Measurements from ENCODE around the gene PLEKHO2.

Gene PLEKHO2

GRCh38 chr15:64895285-64896065, 53.8 kb downstream of the PLEKHO2 start:
- no peak for DNase-seq

- no peak for DNase-seq
Observed at GRCh38 chr15:64896371-64897069, 54.8 kb downstream of the PLEKHO2 start.

DNA sequence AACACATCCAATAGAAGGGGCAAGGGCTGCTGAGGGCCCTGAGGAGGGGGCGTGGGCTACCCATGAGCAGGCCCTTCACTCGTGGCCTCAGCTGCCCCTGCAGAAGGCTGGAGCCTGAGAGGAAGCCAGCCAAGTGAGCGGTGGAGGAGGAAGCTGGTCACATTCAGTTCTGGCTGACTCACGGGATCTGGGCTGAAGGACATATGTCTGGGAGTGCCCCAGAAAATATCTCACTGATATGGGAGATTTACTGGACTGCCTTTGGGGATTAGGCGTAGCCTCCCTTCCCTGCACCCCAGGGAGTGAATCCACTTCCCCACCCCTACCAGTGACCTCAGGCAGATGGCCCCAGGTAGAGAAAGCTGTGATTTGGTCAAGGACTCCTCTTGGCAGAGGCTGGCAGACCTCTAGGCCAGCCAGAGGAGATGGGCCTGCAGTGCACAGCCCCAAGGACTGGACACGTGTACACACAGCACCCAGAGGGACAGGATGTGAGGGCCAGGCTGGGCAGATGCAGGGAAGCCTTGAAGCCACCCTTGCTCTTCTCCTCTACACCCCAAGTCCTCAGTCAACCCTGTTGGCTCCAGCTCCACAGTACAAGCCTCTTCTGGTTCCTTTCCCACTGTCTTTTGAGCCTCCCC, 55.8 kb downstream of the PLEKHO2 start:
- no peak for DNase-seq

DNA sequence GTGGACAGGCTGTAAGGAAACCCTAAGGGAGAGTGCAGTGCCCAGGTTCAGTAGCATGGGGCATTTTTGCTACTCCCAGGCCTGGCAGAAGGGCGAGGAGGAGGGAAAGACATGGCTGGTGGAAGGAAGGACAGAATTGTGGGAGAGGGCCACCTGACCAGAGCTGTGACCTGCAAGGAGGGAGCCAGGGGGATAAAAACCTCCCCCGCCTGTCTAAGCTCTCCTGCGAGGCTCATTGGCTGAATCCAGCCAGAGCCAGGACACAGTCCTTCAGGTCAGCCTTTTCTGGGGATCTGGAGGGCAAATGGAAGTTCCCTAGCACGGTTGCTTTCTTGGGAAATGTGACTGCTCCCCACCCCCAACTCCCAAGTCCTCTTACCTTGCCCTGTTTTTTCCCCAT, 56.7 kb downstream of the PLEKHO2 start:
- DNase-seq = no peak

- no peak for DNase-seq
Observed at GRCh38 chr15:64901141-64901540, 59.4 kb downstream of the PLEKHO2 start.

GRCh38 chr15:64901914-64902313, 60.2 kb downstream of the PLEKHO2 start:
- DNase-seq = no peak

GRCh38 chr15:64902863-64903262, 61.1 kb downstream of the PLEKHO2 start:
- no peak for DNase-seq

DNA sequence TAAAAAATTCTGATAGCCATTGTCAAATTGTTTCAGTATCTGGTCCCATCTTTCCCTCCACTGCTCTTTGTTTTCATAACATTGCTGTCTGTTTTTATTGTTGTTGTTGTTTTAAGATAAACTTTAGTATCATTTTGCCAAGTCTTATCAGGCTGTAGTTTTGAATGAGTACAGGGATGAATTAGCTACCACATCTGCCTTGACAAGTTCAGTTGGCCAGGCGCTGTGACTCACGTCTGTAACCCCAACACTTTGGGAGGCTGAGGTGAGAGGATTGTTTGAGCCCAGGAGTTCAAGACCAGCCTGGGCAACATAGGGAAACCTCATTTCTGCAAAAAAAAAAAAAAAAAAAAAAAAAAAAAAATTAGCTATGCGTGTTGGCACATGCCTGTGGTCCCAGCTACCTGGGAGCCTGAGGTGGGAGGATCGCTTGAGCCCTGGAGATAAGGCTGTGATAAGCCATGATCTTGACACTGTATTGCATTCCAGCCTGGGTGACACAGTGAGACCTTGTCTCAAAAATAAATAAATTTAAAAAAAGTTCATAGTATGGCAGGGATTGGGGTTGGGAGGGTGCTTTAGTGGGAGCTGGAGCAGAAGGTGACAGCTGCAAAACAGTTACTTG, 61.7 kb downstream of the PLEKHO2 start:
- DNase-seq = no peak

- no peak for DNase-seq
Observed at GRCh38 chr15:64904189-64904588, 62.5 kb downstream of the PLEKHO2 start.

GRCh38 chr15:64905119-64905831, 63.6 kb downstream of the PLEKHO2 start:
- DNase-seq = no peak

- no peak for DNase-seq
Observed at GRCh38 chr15:64905941-64906340, 64.2 kb downstream of the PLEKHO2 start.

- DNase-seq = no peak
Observed at GRCh38 chr15:64906402-64906801, 64.7 kb downstream of the PLEKHO2 start.

DNA sequence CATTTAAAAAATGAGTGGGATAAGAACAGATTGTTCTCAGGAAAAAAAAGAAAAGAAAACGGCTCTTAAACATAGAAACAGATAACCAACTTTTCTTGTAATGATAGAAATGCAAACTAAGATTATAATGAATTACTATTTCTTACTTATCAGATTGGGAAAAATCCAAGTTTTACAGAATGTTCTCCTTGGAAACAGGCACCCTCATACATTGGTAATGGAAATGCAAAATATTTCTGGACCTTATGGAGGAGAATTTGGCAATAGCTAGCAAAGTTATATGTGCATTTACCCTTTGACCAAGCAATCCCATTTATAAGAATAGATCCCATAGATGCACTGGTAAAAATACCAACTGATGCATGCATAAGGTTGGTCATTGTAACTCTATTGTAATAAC, 66.3 kb downstream of the PLEKHO2 start:
- no peak for DNase-seq

DNA sequence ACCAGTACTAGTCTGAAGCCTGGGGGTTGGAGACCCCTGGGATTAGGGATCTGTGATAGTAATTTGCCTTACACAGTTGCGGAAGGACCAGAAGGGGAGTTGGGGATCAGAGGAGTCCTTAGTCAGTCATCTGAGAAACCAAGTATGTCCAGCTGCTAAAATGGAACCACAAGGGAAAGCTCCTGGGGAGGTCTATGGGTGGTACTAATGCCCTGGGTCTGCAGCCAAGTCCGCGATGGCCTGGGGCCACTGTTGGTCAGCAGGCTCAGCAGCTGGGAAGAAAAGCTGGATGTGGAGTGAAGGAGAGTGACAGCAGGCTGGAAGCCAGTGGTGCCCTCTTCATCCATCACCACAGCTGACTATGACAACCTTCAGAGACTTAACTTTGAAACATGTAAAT, 67.8 kb downstream of the PLEKHO2 start:
- DNase-seq = no peak

GRCh38 chr15:64911311-64912186, 69.8 kb downstream of the PLEKHO2 start, which contains the start of gene ANKDD1A:
TSS of gene ANKDD1A (plus strand) at chr15:64911902. CDS start at chr15:64911931, 29 bp downstream.
- peak; percentile 27 to 68 for DNase-seq

DNA sequence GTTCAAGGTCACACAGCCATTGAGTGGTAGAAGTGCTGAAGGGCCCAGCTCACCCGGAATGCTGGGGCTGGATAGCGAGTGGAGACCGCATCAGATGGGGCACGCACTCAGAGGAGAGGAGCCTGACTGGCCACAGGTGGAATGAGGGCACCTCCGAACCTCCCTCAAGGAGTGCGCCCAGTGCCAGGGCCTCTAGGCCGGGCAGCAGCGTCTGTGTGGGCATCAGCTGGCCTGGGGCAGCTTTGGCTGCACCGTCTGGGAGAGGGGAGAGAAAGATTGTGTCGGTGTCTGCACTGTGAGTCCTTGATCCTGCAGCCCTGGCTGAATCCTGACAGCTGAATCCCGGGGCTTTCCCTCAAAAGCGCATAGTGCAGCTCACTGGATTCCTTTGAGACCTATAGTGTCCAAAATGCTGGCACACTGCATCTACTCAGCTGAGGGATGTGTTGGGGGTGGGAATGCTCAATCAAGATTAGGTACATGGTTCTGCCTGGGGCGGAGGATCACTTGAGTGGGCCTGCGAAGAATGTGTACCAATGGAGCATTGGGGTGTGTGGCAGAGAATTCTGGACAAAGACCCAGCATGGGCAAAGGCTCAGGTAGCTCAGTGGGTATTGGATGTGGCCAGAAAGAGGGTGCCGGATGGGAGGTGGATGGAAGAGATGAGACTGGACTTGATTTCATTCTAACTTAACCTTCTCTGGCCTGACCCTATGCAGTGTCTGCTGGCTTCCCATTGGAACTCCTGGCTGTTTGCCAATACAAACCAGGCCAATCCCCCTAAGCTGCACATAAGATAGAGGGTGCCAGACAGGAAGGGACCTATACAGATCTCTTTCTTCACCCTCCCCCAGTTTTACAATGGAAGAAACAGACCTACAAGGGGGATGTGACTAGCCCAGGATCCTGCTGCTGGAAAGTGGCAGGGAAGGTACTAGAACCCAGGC, 70.9 kb downstream of the PLEKHO2 start:
- DNase-seq = no peak

DNA sequence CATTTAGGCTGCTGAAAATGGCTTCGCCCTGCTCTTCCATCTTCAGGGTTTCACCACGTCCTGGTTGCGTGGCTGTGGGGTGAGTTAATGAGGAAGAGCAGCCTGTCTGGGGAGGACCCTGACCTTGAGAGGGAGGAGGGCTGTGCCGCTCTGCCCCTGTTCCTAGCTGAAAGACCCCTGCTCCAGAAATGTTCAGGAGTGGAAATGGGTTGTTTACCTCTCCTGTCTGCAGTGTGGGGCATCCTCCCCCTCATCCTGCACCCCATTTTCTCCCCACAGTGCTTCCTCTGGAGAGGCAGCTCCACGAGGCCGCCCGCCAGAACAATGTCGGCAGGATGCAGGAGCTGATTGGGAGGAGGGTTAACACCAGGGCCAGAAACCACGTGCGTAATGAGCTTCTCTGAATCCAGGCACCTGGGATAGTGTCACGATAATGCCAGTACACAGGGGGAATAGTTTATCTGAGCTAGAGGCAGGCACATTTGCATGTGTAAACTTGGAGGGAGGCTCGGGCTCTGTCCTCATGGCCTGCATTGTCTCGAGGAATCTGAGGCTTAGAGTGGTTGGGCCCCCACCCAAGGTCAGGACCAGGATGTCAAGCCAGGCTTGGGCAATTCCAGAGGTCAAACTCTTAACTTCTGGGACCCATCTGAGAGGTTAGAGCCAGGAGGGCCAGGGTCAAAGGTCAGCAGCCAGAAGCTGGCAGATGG, 74.0 kb downstream of the PLEKHO2 start:
- no peak for DNase-seq

GRCh38 chr15:64916365-64916764, 74.7 kb downstream of the PLEKHO2 start:
- no peak for DNase-seq

DNA sequence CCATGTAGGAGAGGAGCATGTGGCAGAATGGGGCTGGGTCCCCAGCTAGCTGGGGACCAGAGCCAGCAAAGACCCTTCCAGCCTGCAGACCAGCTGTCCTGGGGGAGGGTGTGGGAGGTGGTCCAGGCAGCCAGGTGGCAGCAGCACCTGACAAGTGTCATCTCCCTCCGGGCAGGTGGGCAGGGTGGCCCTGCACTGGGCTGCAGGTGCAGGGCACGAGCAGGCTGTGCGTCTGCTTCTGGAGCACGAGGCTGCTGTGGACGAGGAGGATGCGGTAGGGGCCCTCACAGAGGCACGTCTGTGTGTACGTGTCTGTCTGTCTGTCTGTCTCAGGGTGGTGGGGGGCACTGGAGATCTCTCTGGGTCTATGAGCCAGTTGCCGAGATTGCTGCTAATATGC, 75.5 kb downstream of the PLEKHO2 start:
- no peak for DNase-seq

All from NCI-H446 (cell line).